HS-5 (cell line): Measurements from ENCODE around the gene AK9.
"Not testable (repeated sequence)": the region's sequence is repeated elsewhere in the genome, so short reads cannot be mapped to it uniquely, and the experiment has no call there.

Source experiments
- DNase-seq: peaks from one replicate; pipeline ENCODE4 v3.0.0-alpha.2; 2012; ENCODE audit warnings: low read depth

AK9 gene

GRCh38 chr6:109690737-109691621 lies at the start of gene AK9, which contains the start of gene FIG4:
Gene AK9 (minus strand): TSS chr6:109691202. CDS start chr6:109675745, 15,457 bp downstream.
Gene FIG4 (plus strand): TSS chr6:109691296. CDS start chr6:109691436, 140 bp downstream.
- DNase-seq, result peak; percentile 73

- DNase-seq, result no peak
Observed at GRCh38 chr6:109740787-109741186, 49.8 kb upstream of the AK9 start.

GRCh38 chr6:109739686-109740085 lies 48.7 kb upstream of the AK9 start:
- no peak for DNase-seq

- DNase-seq, result no peak
Observed at GRCh38 chr6:109738667-109739066, 47.7 kb upstream of the AK9 start.

- no peak for DNase-seq
Observed at GRCh38 chr6:109738255-109738654, 47.3 kb upstream of the AK9 start.

GRCh38 chr6:109736273-109737025 lies 45.4 kb upstream of the AK9 start:
- DNase-seq, result no peak

GRCh38 chr6:109725250-109725649 lies 34.2 kb upstream of the AK9 start:
- DNase-seq, result not testable (repeated sequence)

- DNase-seq, result no peak
Observed at GRCh38 chr6:109722564-109723254, 31.7 kb upstream of the AK9 start.

- no peak for DNase-seq
Observed at GRCh38 chr6:109722011-109722410, 31.0 kb upstream of the AK9 start.

GRCh38 chr6:109720311-109720710 lies 29.3 kb upstream of the AK9 start:
- DNase-seq, result no peak

GRCh38 chr6:109718991-109719390 lies 28.0 kb upstream of the AK9 start:
- DNase-seq, result no peak

GRCh38 chr6:109717971-109718370 lies 27.0 kb upstream of the AK9 start:
- DNase-seq, result no peak

- DNase-seq, result no peak
Observed at GRCh38 chr6:109715616-109716015, 24.6 kb upstream of the AK9 start.

- DNase-seq, result no peak
Observed at GRCh38 chr6:109714611-109715010, 23.6 kb upstream of the AK9 start.

GRCh38 chr6:109714166-109714565 lies 23.2 kb upstream of the AK9 start:
- DNase-seq, result no peak

- DNase-seq, result no peak
Observed at GRCh38 chr6:109713097-109713496, 22.1 kb upstream of the AK9 start.

GRCh38 chr6:109708099-109708498 lies 17.1 kb upstream of the AK9 start:
- not testable (repeated sequence) for DNase-seq

- DNase-seq, result no peak
Observed at GRCh38 chr6:109706513-109706912, 15.5 kb upstream of the AK9 start.

GRCh38 chr6:109705258-109705657 lies 14.3 kb upstream of the AK9 start:
- DNase-seq, result peak; percentile 75

- DNase-seq, result no peak
Observed at GRCh38 chr6:109702791-109703190, 11.8 kb upstream of the AK9 start.

- no peak for DNase-seq
Observed at GRCh38 chr6:109701774-109702173, 10.8 kb upstream of the AK9 start.

GRCh38 chr6:109701221-109701620 lies 10.2 kb upstream of the AK9 start:
- DNase-seq, result no peak
